ENCODE measurements around the gene PRTFDC1. TPM values are rescaled to one million over a fixed set of nuclear protein-coding genes. Genes with fewer than 3 reads are reported as not detected.

PRTFDC1 gene
- total RNA-seq, 1 donor from 2014 or later: 9.1 TPM

- H3K9ac ChIP-seq (ENCODE audit: low read length): peak overlapping the region; percentile 87
- H3K4me1 ChIP-seq (ENCODE audit: insufficient read depth, low read length): peaks cover 14% of the 10 kb centered on the region
- peak overlapping the region; percentile 84 for H3K27ac Mint-ChIP-seq (ENCODE audit: unreplicated experiment)
- H4K20me1 ChIP-seq (ENCODE audit: insufficient read depth, low read length): no peaks in the 10 kb centered on the region
- peaks cover 1% of the 10 kb centered on the region for H3K9me3 Mint-ChIP-seq (ENCODE audit: unreplicated experiment)
- H3K36me3 Mint-ChIP-seq (ENCODE audit: low read depth, unreplicated experiment): no peaks in the 10 kb centered on the region
- peaks cover 10% of the 10 kb centered on the region for H3K4me1 Mint-ChIP-seq (ENCODE audit: low read depth, unreplicated experiment)
- H3K79me2 ChIP-seq (ENCODE audit: insufficient read depth, low read length): no peaks in the 10 kb centered on the region
- TF ChIP-seq EZH2 (IDR thresholded peaks at IDR 0.05; ENCODE audit: insufficient read depth, low read length): no peak
- no peak for TF ChIP-seq CTCF (IDR thresholded peaks at IDR 0.05; ENCODE audit: insufficient read depth, low read depth, low read length)
- no peaks in the 10 kb centered on the region for H3K9me3 ChIP-seq (ENCODE audit: insufficient read depth, low read depth, low read length)
- peak overlapping the region; percentile 80 for H3K4me3 Mint-ChIP-seq (ENCODE audit: unreplicated experiment)
- no peaks in the 10 kb centered on the region for H3K27me3 ChIP-seq (ENCODE audit: insufficient read depth, low read length)
- H3K27ac ChIP-seq (ENCODE audit: low read depth, low read length): peak overlapping the region; percentile 62
- DNase-seq (ENCODE audit: low read depth) (no peak), FAIRE-seq (no peak)
- H3K4me2 ChIP-seq (ENCODE audit: low read length): peak overlapping the region; percentile 89
- peak overlapping the region; percentile 94 for H2AFZ ChIP-seq (ENCODE audit: low read depth, low read length)
- no peaks in the 10 kb centered on the region for H3K36me3 ChIP-seq (ENCODE audit: insufficient read depth, low read length)
- peak overlapping the region; percentile 58 for H3K4me3 ChIP-seq (ENCODE audit: insufficient read depth, low read depth, low read length)
- no peaks in the 10 kb centered on the region for H3K27me3 Mint-ChIP-seq (ENCODE audit: low read depth, unreplicated experiment)
Observed at GRCh38 chr10:24951201-24952142, 934 bp downstream of the PRTFDC1 start.

GRCh38 chr10:24950439-24950838 is 2.0 kb downstream of the PRTFDC1 start:
- peaks cover 1% of the 10 kb centered on the region for H3K9me3 Mint-ChIP-seq (ENCODE audit: unreplicated experiment)
- H3K79me2 ChIP-seq (ENCODE audit: insufficient read depth, low read length): no peaks in the 10 kb centered on the region
- no peak overlapping the region for H3K4me3 Mint-ChIP-seq (ENCODE audit: unreplicated experiment)
- no peak overlapping the region for H3K4me2 ChIP-seq (ENCODE audit: low read length)
- peaks cover 10% of the 10 kb centered on the region for H3K4me1 Mint-ChIP-seq (ENCODE audit: low read depth, unreplicated experiment)
- no peaks in the 10 kb centered on the region for H3K27me3 Mint-ChIP-seq (ENCODE audit: low read depth, unreplicated experiment)
- H3K9me3 ChIP-seq (ENCODE audit: insufficient read depth, low read depth, low read length): no peaks in the 10 kb centered on the region
- H3K36me3 Mint-ChIP-seq (ENCODE audit: low read depth, unreplicated experiment): no peaks in the 10 kb centered on the region
- TF ChIP-seq EZH2 (IDR thresholded peaks at IDR 0.05; ENCODE audit: insufficient read depth, low read length) (no peak), CTCF (IDR thresholded peaks at IDR 0.05; ENCODE audit: insufficient read depth, low read depth, low read length) (no peak)
- no peak overlapping the region for H3K27ac Mint-ChIP-seq (ENCODE audit: unreplicated experiment)
- H3K4me3 ChIP-seq (ENCODE audit: insufficient read depth, low read depth, low read length): no peak overlapping the region
- DNase-seq (ENCODE audit: low read depth): no peak
- no peak overlapping the region for H3K27ac ChIP-seq (ENCODE audit: low read depth, low read length)
- no peak overlapping the region for H2AFZ ChIP-seq (ENCODE audit: low read depth, low read length)
- FAIRE-seq: no peak
- no peaks in the 10 kb centered on the region for H3K36me3 ChIP-seq (ENCODE audit: insufficient read depth, low read length)
- no peaks in the 10 kb centered on the region for H4K20me1 ChIP-seq (ENCODE audit: insufficient read depth, low read length)
- no peaks in the 10 kb centered on the region for H3K27me3 ChIP-seq (ENCODE audit: insufficient read depth, low read length)
- peaks cover 14% of the 10 kb centered on the region for H3K4me1 ChIP-seq (ENCODE audit: insufficient read depth, low read length)
- H3K9ac ChIP-seq (ENCODE audit: low read length): no peak overlapping the region

- H3K36me3 ChIP-seq (ENCODE audit: insufficient read depth, low read length): no peaks in the 10 kb centered on the region
- H3K4me2 ChIP-seq (ENCODE audit: low read length): no peak overlapping the region
- no peak overlapping the region for H3K4me3 ChIP-seq (ENCODE audit: insufficient read depth, low read depth, low read length)
- peaks cover 12% of the 10 kb centered on the region for H3K4me1 Mint-ChIP-seq (ENCODE audit: low read depth, unreplicated experiment)
- H3K9me3 Mint-ChIP-seq (ENCODE audit: unreplicated experiment): peaks cover 1% of the 10 kb centered on the region
- H4K20me1 ChIP-seq (ENCODE audit: insufficient read depth, low read length): no peaks in the 10 kb centered on the region
- H3K27ac Mint-ChIP-seq (ENCODE audit: unreplicated experiment): no peak overlapping the region
- H3K79me2 ChIP-seq (ENCODE audit: insufficient read depth, low read length): no peaks in the 10 kb centered on the region
- FAIRE-seq: no peak
- no peak overlapping the region for H3K9ac ChIP-seq (ENCODE audit: low read length)
- H3K4me3 Mint-ChIP-seq (ENCODE audit: unreplicated experiment): no peak overlapping the region
- no peak overlapping the region for H3K27ac ChIP-seq (ENCODE audit: low read depth, low read length)
- no peaks in the 10 kb centered on the region for H3K27me3 Mint-ChIP-seq (ENCODE audit: low read depth, unreplicated experiment)
- H3K4me1 ChIP-seq (ENCODE audit: insufficient read depth, low read length): peaks cover 19% of the 10 kb centered on the region
- no peaks in the 10 kb centered on the region for H3K27me3 ChIP-seq (ENCODE audit: insufficient read depth, low read length)
- no peak overlapping the region for H2AFZ ChIP-seq (ENCODE audit: low read depth, low read length)
- no peak for DNase-seq (ENCODE audit: low read depth)
- no peak for TF ChIP-seq EZH2 (IDR thresholded peaks at IDR 0.05; ENCODE audit: insufficient read depth, low read length)
- no peak for TF ChIP-seq CTCF (IDR thresholded peaks at IDR 0.05; ENCODE audit: insufficient read depth, low read depth, low read length)
- no peaks in the 10 kb centered on the region for H3K36me3 Mint-ChIP-seq (ENCODE audit: low read depth, unreplicated experiment)
- H3K9me3 ChIP-seq (ENCODE audit: insufficient read depth, low read depth, low read length): no peaks in the 10 kb centered on the region
Observed at GRCh38 chr10:24949616-24950015, 2.8 kb downstream of the PRTFDC1 start.
